Right kidney (tissue), 1 donor: Measurements from ENCODE around the gene TRMT11.
A peak's percentile ranks its signal among the peaks of the same experiment; 100 is the strongest.
"Not testable (repeated sequence)": the region's sequence is repeated elsewhere in the genome, so short reads cannot be mapped to it uniquely, and the experiment has no call there.

Experiments
- DNase-seq: peaks from one replicate; pipeline ENCODE4 v3.0.0-alpha.2; 2016

The TRMT11 gene

GRCh38 chr6:125955973-125956372 is 30.4 kb upstream of the TRMT11 start:
- no peak for DNase-seq

DNA sequence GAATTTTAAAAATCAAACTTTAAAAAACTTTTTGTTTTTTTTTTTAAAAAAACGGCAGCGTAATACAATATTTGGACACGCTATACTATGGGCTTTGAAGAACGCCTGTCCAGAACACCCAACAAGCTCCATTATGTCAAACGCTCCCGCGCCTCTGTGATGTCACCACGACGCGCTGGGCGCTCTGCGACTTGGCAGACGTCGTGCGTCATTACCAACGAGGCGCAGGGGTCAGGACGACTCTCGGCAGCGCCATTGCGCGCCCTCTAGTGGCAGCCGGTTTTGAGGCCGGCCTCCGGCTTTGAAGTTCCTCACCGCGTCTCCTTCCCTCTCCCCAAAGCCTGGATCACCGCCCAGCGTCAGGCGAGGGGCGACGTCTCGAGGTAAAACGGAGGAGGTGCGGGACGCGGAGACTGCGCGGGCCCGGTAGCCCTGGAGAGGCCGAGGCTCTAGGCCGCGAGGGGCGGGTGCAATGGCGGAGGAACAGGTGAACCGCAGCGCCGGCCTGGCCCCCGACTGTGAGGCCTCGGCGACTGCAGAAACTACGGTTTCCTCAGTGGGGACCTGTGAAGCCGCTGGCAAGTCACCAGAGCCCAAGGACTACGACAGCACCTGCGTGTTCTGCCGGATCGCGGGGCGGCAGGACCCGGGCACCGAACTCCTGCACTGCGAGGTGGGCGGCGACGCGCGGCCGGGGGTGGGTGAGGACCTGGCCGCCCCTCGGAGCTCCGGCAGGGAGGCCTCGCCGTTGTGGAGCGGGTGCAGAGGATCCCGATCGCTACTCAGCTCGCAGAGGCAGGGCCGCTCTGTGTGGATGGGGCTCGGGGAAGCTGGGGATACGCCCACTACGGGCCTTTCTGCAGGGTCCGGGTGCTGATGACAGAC is 29.6 kb upstream of the TRMT11 start, which contains the start of gene HINT3:
Gene HINT3 (plus strand): TSS at position 265 of the 885 bp plus-strand sequence. CDS start 208 bp downstream, at position 473.
- DNase-seq = peak; percentile 98

GRCh38 chr6:125957391-125957693 is 29.0 kb upstream of the TRMT11 start:
- DNase-seq = no peak

DNA sequence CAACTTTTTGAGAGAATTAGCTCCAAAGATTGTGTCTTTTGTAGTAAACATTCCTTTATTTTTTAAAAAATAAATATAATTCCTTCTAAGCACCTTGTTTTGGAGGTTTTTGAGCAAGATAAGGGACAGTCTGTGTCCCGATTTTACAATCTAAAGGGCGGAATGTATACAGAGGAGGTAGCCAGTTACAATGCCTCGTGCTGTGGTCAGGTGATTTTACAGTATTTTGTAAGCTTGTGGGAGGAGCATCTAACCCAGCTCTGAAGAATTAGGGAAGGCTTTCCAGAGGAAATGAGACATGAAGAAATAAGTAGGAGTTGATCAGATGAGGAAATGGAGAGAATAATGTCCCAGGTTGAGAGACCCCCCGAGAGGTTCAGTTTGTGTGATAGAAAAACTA is 28.5 kb upstream of the TRMT11 start:
- peak; percentile 23 for DNase-seq

GRCh38 chr6:125959041-125959440 is 27.3 kb upstream of the TRMT11 start:
- DNase-seq = no peak

DNA sequence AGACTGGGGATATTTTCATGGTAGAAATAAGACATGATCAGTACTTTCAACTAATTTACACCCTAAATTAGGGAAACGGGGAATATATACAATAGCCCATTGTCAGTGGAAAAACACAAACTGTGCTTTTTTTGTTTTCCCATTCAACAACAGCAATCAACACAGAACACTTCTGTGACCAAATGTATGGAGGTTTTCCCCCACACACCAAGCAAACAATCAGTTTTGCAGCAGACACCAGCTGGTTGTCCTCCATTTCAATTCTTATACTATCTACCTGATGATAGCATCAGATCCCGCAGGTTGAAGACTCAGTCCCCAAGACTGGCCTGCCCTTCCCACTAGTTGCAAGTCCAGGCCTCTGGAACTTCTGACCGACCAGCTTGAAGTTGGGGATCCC is 25.2 kb upstream of the TRMT11 start:
- DNase-seq = no peak

DNA sequence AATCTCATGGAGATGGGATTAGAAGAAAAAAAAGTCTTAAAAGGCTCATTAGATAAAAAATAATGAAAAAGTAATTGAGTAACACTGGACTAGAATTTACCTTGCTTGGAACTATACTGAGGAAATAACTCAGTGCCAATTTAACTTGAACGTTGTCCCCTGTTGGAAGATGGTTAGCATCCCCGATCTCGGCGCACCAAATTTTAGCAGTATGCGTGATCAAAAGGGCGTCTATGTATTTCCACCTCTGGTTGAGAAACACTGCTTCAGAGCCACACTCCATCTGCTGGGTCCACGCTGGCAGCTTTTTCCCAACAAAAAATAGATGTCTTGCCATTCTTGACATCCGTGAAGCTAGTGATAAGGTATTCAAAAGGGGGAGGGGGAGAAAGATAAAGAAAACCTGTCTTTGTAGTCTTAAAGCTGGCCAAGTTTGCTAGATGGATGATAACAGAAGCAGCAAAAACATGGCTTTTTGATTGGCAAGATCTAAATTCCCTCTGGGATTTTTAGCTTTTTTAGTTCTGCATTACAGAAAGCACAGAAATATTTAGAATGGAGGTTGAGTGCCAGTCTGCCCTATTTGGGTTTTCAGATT is 23.3 kb upstream of the TRMT11 start:
- DNase-seq = no peak

DNA sequence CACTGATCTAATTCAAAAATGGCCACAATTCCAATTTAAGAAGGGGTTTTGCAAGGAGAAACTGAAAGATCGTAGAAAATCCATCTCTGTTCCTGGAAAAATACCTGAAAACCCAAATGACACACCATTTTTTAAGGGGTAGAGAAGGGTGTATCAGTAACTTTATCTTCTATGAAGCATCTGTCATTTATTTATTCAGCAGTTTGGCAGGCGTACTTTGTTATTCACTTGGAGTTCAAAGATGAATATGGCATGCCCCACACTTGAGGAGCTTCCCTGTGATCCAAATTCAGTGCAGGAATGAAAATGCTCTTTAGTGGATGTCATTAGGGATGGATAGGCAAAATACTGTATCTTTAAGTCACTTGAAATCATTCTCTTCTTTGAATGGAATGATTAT is 22.5 kb upstream of the TRMT11 start:
- no peak for DNase-seq

DNA sequence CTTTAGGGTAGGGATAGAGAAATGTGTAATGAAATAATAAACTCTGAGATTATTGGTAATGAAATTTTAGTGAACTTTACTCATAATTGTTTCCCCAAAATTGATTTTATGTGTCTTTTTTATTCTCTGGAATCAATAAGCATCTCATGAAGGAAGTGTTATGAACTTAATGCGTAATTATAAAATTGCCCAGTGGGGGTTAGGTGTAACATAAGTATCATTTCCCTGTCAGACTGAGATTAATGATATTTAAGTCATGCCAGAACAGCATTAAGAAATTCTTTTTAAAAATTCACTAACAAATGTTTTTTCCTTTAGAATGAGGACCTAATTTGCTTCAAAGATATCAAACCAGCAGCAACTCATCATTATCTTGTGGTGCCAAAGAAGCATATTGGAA is 19.8 kb upstream of the TRMT11 start:
- DNase-seq = no peak

- DNase-seq = no peak
Measured at GRCh38 chr6:125968493-125968892, 17.8 kb upstream of the TRMT11 start.

GRCh38 chr6:125970760-125971159 is 15.6 kb upstream of the TRMT11 start:
- no peak for DNase-seq

GRCh38 chr6:125972478-125972877 is 13.9 kb upstream of the TRMT11 start:
- not testable (repeated sequence) for DNase-seq

DNA sequence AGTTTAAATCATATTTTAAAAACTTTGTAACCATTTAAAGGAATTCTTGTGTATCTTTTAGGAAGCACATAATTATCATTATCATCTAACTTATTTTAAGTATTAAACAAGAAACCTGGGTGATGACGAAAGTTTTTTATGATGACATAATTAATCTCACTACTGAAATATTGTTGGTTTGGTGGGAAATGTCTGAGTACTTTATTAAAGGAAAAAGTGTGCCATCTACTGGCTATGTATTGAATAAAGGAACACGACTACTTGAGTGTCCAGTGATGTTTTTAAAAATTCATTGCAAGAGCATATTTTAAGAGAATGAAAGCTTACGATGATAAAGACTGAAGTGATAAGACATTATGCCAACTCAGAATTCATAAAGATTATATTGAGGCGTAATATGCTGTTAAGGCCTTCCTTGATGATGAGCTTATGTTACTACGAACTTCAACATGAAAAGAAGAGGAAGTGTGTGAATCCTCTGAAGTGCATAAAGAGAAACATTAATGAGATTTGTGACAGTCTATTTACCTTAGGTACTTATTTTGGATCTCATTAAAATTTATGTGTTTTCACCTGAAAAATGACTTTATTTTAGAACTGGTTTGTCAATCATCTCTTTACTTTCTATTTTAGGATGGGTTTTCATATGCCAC is 12.0 kb upstream of the TRMT11 start:
- DNase-seq = no peak

DNA sequence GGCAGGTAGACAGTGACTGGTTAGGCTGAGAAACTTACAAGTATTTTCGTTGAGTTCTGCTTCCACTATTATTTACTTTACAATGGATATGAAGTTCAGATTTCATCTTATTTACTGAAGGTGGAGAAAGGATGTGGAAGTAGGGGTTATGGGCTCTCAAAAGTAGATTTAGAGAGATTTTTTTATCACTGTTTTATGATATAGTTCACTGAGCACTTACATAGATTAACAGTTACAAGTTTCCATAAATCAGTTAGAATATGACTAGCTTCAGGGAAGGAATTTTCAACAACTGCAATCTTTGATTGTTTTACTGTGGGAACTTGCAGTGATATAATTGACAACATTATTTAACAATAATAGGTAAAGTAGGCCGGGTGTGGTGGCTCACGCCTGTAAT is 7.2 kb upstream of the TRMT11 start:
- no peak for DNase-seq

- DNase-seq = no peak
Measured at GRCh38 chr6:125981571-125982185, 4.7 kb upstream of the TRMT11 start.

DNA sequence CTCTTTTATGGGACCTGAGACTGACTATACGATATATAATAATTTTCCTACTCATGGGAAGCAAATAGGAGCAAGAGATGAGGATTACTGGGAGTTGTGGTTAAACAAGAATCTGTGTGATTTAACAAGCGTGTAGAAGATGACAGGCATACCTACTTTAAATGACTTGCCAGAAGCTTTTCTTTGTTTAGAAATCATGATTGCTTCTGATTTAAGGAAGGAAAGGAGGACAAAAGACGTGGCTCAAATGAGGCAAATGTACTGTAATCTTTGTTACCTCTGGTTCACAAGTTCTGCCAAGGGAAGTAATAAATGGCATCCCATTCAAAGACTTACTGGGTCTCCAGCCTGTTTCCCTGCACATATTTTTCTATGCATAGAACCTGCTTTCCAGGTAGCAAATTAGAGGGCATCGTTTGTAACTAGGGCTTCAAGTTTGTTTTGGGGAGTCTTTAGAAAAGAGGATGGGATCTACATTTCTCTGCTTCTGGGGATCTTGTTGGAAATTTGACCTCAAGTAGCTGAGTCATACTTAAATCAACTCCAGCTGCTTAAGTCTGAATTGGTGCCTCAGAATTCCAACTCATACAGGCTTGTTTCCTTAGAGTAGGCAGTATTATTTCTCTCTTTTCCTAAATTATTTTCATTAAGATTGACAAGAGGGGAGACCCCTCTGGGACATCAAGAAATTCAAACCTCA is 2.9 kb upstream of the TRMT11 start:
- no peak for DNase-seq

DNA sequence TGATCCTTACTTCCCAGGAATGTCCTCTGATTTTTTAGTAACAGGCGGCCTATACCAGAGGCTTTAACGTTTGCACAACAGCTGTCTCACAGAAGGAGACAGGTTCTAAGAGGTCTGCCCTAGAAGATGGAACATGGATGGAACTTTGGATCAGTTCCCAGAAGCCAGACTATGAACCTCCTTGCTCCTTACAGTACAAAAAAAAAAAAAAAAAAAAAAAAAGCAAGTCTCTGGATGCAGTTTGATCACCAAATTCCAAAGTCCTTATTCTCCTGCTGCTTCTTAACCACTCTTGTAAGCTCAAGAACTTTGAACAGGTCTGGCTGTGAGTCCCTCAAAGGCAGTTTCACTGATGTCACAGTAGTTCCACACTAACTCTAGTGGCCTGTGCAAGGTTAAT is 2.0 kb upstream of the TRMT11 start:
- DNase-seq = no peak

GRCh38 chr6:125985522-125985921 is 818 bp upstream of the TRMT11 start:
- DNase-seq = no peak

DNA sequence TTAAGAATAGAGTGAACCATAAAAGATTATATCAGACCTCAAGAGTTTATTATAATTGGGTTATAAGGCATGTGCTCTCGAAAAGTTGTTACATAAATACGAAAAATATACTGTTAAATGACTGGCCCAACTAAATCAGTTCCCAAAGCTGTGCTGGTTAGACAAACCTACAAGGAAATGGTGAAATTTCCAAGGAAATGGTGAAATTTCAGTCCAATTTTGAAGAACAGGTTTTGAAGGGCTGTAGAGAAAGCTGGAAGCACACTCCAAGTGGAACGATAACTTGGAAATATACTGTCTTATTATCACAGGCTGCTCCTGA is 400 bp upstream of the TRMT11 start:
- DNase-seq = no peak

DNA sequence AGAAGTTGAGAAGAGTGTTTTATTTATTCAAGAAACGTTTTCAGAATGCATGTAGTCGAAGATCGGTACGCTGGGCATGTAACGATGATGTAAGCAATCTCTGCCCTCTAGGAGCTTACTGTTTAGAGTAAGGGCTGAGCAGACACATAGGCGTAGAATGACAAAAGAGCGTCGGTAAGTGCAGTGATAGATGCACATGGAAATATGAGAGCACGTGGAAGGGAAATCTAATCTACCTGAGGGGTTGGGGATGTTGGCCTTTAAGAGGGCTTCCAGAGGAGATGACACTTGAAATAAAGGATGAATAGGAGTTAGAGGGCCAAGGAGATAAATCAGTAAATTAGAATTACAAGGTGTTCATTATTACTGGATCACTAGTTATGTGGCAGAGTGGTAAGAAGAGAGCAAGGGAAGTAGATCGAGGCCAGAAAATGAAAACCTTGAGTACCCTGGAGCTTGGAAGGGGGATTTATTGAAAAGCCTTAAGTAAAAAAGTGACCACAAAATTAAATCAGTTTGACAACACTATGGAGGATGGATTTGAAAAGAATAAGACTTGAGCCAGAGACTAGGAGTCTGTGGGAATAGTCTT is 782 bp downstream of the TRMT11 start:
- DNase-seq = no peak

- DNase-seq = no peak
Measured at GRCh38 chr6:125988280-125988679, 1.9 kb downstream of the TRMT11 start.

- DNase-seq = no peak
Measured at GRCh38 chr6:125989631-125990030, 3.3 kb downstream of the TRMT11 start.
